ENCODE measurements around the gene IFRD2. TPM values are rescaled to one million over a fixed set of nuclear protein-coding genes. Genes with fewer than 3 reads are reported as not detected.

Gene IFRD2
- total and polyA plus RNA-seq, 4 donors, result 34.6 to 58.8 (median 47.0) TPM

GRCh38 chr3:50320853-50321335 is 28.7 kb upstream of the IFRD2 start:
- WGBS, 2 donors, result 0 to 1% methylated on average over 32 to 45 of the region's 45 CpGs
- intact Hi-C loops (cut with DNase I), result no loop called here
- Histone ChIP-seq H3K27me3 (ENCODE audit: control insufficient read depth in 1 of 2, insufficient read depth in 2 of 2, low read length in 1 of 2) (no peaks in the 10 kb centered on the region), H3K36me3 (ENCODE audit: control insufficient read depth in 1 of 2, insufficient read depth in 2 of 2, low read length in 1 of 2) (no peaks in the 10 kb centered on the region), H3K4me1 (ENCODE audit: control insufficient read depth in 1 of 2, insufficient read depth in 2 of 2, low read length in 2 of 2) (no peaks in the 10 kb centered on the region), H3K9me3 (ENCODE audit: control insufficient read depth, low read length) (no peaks in the 10 kb centered on the region), H3K27ac (ENCODE audit: low read depth in 1 of 2, low read length in 2 of 2) (peak overlapping the region in 1 of 2 donors; percentile 38), H3K4me3 (ENCODE audit: low read length in 2 of 2) (peak overlapping the region; percentile 67 to 83)
- DNase-seq (peak; percentile 83 to 93), ATAC-seq (ENCODE audit: low FRiP score) (peak; percentile 79)

DNA sequence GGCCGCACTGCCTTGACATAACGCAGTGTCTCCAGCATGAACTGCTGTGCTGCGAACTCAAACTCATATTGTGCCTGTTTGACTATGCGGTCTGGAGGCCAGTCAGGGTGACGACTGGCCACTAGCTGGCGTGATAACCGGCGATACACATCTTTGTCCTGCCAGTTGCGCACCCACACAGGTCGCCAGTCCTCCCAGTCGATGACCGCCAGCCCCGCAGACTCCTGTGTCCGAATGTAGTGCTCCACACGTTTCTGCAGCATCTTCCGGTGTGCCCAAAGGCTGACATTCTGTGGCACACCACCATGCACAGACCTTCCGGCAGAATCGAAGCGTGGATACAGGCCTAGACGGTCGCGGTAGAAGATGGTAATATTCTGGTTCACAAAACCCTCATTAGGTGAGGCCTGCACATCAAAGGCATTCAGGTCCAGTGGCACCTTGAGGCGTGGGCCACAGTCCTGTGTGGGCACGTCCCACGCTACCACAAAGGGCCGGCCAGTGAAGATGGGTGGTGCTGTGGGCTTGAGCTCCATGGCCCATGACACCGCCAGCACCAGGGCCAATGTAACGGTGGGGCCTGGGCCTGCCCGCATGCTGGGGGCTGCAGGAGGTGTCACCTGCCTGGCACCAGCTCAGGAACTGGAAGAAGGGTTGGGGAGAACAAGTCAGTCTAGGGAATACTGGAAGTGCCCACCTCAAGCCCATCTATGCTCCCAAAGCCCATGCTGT is 27.8 kb upstream of the IFRD2 start:
- no peak for ATAC-seq (ENCODE audit: low FRiP score)
- Histone ChIP-seq H3K4me1 (ENCODE audit: control insufficient read depth in 1 of 2, insufficient read depth in 2 of 2, low read length in 2 of 2) (no peaks in the 10 kb centered on the region), H3K27ac (ENCODE audit: low read depth in 1 of 2, low read length in 2 of 2) (no peak overlapping the region), H3K4me3 (ENCODE audit: low read length in 2 of 2) (no peak overlapping the region), H3K27me3 (ENCODE audit: control insufficient read depth in 1 of 2, insufficient read depth in 2 of 2, low read length in 1 of 2) (no peaks in the 10 kb centered on the region), H3K9me3 (ENCODE audit: control insufficient read depth, low read length) (no peaks in the 10 kb centered on the region), H3K36me3 (ENCODE audit: control insufficient read depth in 1 of 2, insufficient read depth in 2 of 2, low read length in 1 of 2) (no peaks in the 10 kb centered on the region)
- 83% methylated on average over 29 of the region's 29 CpGs for WGBS, 2 donors
- intact Hi-C loops (cut with DNase I), result no loop called here
- peak in 1 of 2 donors; percentile 57 for DNase-seq

GRCh38 chr3:50319181-50319893 is 27.1 kb upstream of the IFRD2 start:
- ATAC-seq (ENCODE audit: low FRiP score) (no peak), DNase-seq (peak in 1 of 2 donors; percentile 41)
- WGBS, 2 donors, result 90 to 94% methylated on average over 16 of the region's 16 CpGs
- Histone ChIP-seq H3K4me1 (ENCODE audit: control insufficient read depth in 1 of 2, insufficient read depth in 2 of 2, low read length in 2 of 2) (no peaks in the 10 kb centered on the region), H3K36me3 (ENCODE audit: control insufficient read depth in 1 of 2, insufficient read depth in 2 of 2, low read length in 1 of 2) (no peaks in the 10 kb centered on the region), H3K4me3 (ENCODE audit: low read length in 2 of 2) (no peak overlapping the region), H3K9me3 (ENCODE audit: control insufficient read depth, low read length) (no peaks in the 10 kb centered on the region), H3K27ac (ENCODE audit: low read depth in 1 of 2, low read length in 2 of 2) (no peak overlapping the region), H3K27me3 (ENCODE audit: control insufficient read depth in 1 of 2, insufficient read depth in 2 of 2, low read length in 1 of 2) (no peaks in the 10 kb centered on the region)
- intact Hi-C loops (cut with DNase I), result no loop called here

DNA sequence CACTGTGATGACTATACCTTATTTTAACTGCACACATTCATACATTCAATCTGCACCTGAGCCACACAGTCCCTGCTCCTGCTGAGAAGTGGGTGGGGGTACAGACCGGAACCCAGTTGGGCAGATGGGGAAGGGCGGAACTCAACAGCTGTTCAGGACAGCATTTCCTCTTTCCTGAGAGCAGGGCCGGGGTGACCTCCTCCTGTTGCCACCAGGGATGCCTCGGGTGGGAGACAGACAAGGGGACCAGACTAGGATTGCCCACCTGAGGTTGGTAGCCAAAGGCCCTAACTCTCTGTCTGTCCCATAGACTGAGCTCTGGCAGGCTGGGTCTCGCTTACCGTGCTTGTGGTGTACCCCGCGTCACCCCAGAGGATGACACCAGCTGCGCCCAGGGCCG is 26.4 kb upstream of the IFRD2 start:
- ATAC-seq (ENCODE audit: low FRiP score) (no peak), DNase-seq (peak in 1 of 2 donors; percentile 57)
- Histone ChIP-seq H3K4me1 (ENCODE audit: control insufficient read depth in 1 of 2, insufficient read depth in 2 of 2, low read length in 2 of 2) (no peaks in the 10 kb centered on the region), H3K36me3 (ENCODE audit: control insufficient read depth in 1 of 2, insufficient read depth in 2 of 2, low read length in 1 of 2) (no peaks in the 10 kb centered on the region), H3K9me3 (ENCODE audit: control insufficient read depth, low read length) (no peaks in the 10 kb centered on the region), H3K27me3 (ENCODE audit: control insufficient read depth in 1 of 2, insufficient read depth in 2 of 2, low read length in 1 of 2) (no peaks in the 10 kb centered on the region), H3K4me3 (ENCODE audit: low read length in 2 of 2) (no peak overlapping the region), H3K27ac (ENCODE audit: low read depth in 1 of 2, low read length in 2 of 2) (no peak overlapping the region)
- WGBS, 2 donors, result 86 to 87% methylated on average over 10 of the region's 10 CpGs
- intact Hi-C loops (cut with DNase I), result no loop called here

DNA sequence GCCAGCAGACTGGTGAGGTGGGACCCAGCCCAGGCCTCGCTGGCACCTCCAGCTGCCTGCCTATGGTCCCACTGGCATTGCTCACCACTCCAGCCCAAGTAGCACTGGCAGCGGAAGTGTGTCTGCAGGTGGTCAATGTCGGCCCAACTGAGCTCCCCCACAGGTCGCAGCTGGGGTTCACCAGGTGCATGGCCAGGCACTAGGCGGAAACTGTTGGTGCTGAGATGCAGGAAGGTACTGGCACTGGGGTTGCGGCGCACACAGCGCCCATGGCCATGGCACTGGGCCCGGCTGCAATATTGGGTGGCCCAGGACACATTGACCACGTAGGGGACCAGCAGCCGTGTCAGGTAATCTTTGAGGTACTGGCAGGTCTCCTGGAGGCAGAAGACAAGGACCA is 25.9 kb upstream of the IFRD2 start:
- ATAC-seq (ENCODE audit: low FRiP score) (no peak), DNase-seq (peak in 1 of 2 donors; percentile 33)
- intact Hi-C loops (cut with DNase I), result no loop called here
- Histone ChIP-seq H3K36me3 (ENCODE audit: control insufficient read depth in 1 of 2, insufficient read depth in 2 of 2, low read length in 1 of 2) (no peaks in the 10 kb centered on the region), H3K4me3 (ENCODE audit: low read length in 2 of 2) (no peak overlapping the region), H3K4me1 (ENCODE audit: control insufficient read depth in 1 of 2, insufficient read depth in 2 of 2, low read length in 2 of 2) (no peaks in the 10 kb centered on the region), H3K27me3 (ENCODE audit: control insufficient read depth in 1 of 2, insufficient read depth in 2 of 2, low read length in 1 of 2) (no peaks in the 10 kb centered on the region), H3K27ac (ENCODE audit: low read depth in 1 of 2, low read length in 2 of 2) (no peak overlapping the region), H3K9me3 (ENCODE audit: control insufficient read depth, low read length) (no peaks in the 10 kb centered on the region)
- 85 to 92% methylated on average over 11 of the region's 11 CpGs for WGBS, 2 donors

GRCh38 chr3:50317300-50317699 is 25.1 kb upstream of the IFRD2 start:
- Histone ChIP-seq H3K4me1 (ENCODE audit: control insufficient read depth in 1 of 2, insufficient read depth in 2 of 2, low read length in 2 of 2) (no peaks in the 10 kb centered on the region), H3K27ac (ENCODE audit: low read depth in 1 of 2, low read length in 2 of 2) (no peak overlapping the region), H3K27me3 (ENCODE audit: control insufficient read depth in 1 of 2, insufficient read depth in 2 of 2, low read length in 1 of 2) (no peaks in the 10 kb centered on the region), H3K4me3 (ENCODE audit: low read length in 2 of 2) (no peak overlapping the region), H3K9me3 (ENCODE audit: control insufficient read depth, low read length) (no peaks in the 10 kb centered on the region), H3K36me3 (ENCODE audit: control insufficient read depth in 1 of 2, insufficient read depth in 2 of 2, low read length in 1 of 2) (no peaks in the 10 kb centered on the region)
- DNase-seq, result peak in 1 of 2 donors; percentile 54
- intact Hi-C loops (cut with DNase I), result no loop called here
- ATAC-seq (ENCODE audit: low FRiP score), result no peak
- WGBS, 2 donors, result 60 to 67% methylated on average over 6 of the region's 6 CpGs

- 81 to 83% methylated on average over 9 of the region's 9 CpGs for WGBS, 2 donors
- H3K9me3 ChIP-seq (ENCODE audit: control insufficient read depth, low read length), result no peaks in the 10 kb centered on the region
- no peak overlapping the region for H3K4me3 ChIP-seq (ENCODE audit: low read length in 2 of 2)
- intact Hi-C loops (cut with DNase I), result no loop called here
- H3K27ac ChIP-seq (ENCODE audit: low read depth in 1 of 2, low read length in 2 of 2), result no peak overlapping the region
- DNase-seq (peak in 1 of 2 donors; percentile 62), ATAC-seq (ENCODE audit: low FRiP score) (no peak)
- H3K27me3 ChIP-seq (ENCODE audit: control insufficient read depth in 1 of 2, insufficient read depth in 2 of 2, low read length in 1 of 2), result no peaks in the 10 kb centered on the region
- H3K36me3 ChIP-seq (ENCODE audit: control insufficient read depth in 1 of 2, insufficient read depth in 2 of 2, low read length in 1 of 2), result no peaks in the 10 kb centered on the region
- H3K4me1 ChIP-seq (ENCODE audit: control insufficient read depth in 1 of 2, insufficient read depth in 2 of 2, low read length in 2 of 2), result no peaks in the 10 kb centered on the region
These were observed 24.5 kb upstream of the IFRD2 start for GRCh38 chr3:50316657-50317242.

GRCh38 chr3:50314816-50315215 is 22.6 kb upstream of the IFRD2 start:
- DNase-seq (peak in 1 of 2 donors; percentile 25), ATAC-seq (ENCODE audit: low FRiP score) (no peak)
- Histone ChIP-seq H3K9me3 (ENCODE audit: control insufficient read depth, low read length) (no peaks in the 10 kb centered on the region), H3K27ac (ENCODE audit: low read depth in 1 of 2, low read length in 2 of 2) (no peak overlapping the region), H3K36me3 (ENCODE audit: control insufficient read depth in 1 of 2, insufficient read depth in 2 of 2, low read length in 1 of 2) (no peaks in the 10 kb centered on the region), H3K27me3 (ENCODE audit: control insufficient read depth in 1 of 2, insufficient read depth in 2 of 2, low read length in 1 of 2) (no peaks in the 10 kb centered on the region), H3K4me3 (ENCODE audit: low read length in 2 of 2) (no peak overlapping the region), H3K4me1 (ENCODE audit: control insufficient read depth in 1 of 2, insufficient read depth in 2 of 2, low read length in 2 of 2) (no peaks in the 10 kb centered on the region)
- intact Hi-C loops (cut with DNase I), result no loop called here
- 96 to 100% methylated on average over 4 of the region's 4 CpGs for WGBS, 2 donors

Measured in aorta (tissue), 5 donors.